Activated CD4-positive, alpha-beta T cell treated with anti-CD3 and anti-CD28 coated beads for 1 hour (primary cell): Measurements from ENCODE around the gene GIMAP6.
"Not testable (repeated sequence)": the region's sequence is repeated elsewhere in the genome, so short reads cannot be mapped to it uniquely, and the experiment has no call there.

Experiments used
- DNase-seq: peaks from one replicate; pipeline ENCODE4 v3.0.0-alpha.2; 2020

Gene GIMAP6

GRCh38 chr7:150580638-150581394 is 51.4 kb downstream of the GIMAP6 start:
- DNase-seq = no peak

- not testable (repeated sequence) for DNase-seq
Observed at GRCh38 chr7:150579979-150580637, 52.1 kb downstream of the GIMAP6 start.
